Effector memory CD8-positive, alpha-beta T cell (primary cell): ENCODE measurements around the gene CCDC177.

Source experiments
- ATAC-seq: fragments of 150-1000 bp; cut with Tn5 transposase; replicated peaks from 2 replicates; pipeline ENCODE4 v1.10.0; 2021; ENCODE audit warnings: mild to moderate bottlenecking, moderate library complexity
- DNase-seq, 3 experiments: peaks; one replicate each; pipeline ENCODE4 v3.0.0; 2021
- H3K27ac Mint-ChIP-seq, 2 donors: one replicate each; pipeline ENCODE4 v1.8.0; 2022; ENCODE audit warnings: mild to moderate bottlenecking in 2 of 2, mixed read lengths in 2 of 2, moderate library complexity in 2 of 2
- H3K27me3 Mint-ChIP-seq, 2 donors: one replicate each; pipeline ENCODE4 v1.8.0; 2022; ENCODE audit warnings: mixed read lengths in 2 of 2
- H3K36me3 Mint-ChIP-seq: one replicate; pipeline ENCODE4 v1.8.0; 2022; ENCODE audit warnings: mild to moderate bottlenecking, moderate library complexity, mixed read lengths; ENCODE audit not compliant: insufficient read depth
- H3K4me1 Mint-ChIP-seq, 2 donors: one replicate each; pipeline ENCODE4 v1.8.0; 2022; ENCODE audit warnings: low read depth in 2 of 2, mixed read lengths in 2 of 2
- H3K4me3 Mint-ChIP-seq, 2 donors: one replicate each; pipeline ENCODE4 v1.8.0; 2022; ENCODE audit warnings: mild to moderate bottlenecking in 2 of 2, mixed read lengths in 2 of 2, moderate library complexity in 2 of 2
- H3K9me3 Mint-ChIP-seq, 2 donors: one replicate each; pipeline ENCODE4 v1.8.0; 2022; ENCODE audit warnings: mixed read lengths in 2 of 2
- total RNA-seq, 9 experiments: gene quantifications; one replicate each; lab custom pipeline; 2026; lab: John Stamatoyannopoulos, UW

CCDC177 gene
- 0 to 0.12 (median 0) reads per million in 9 experiments for total RNA-seq

DNA sequence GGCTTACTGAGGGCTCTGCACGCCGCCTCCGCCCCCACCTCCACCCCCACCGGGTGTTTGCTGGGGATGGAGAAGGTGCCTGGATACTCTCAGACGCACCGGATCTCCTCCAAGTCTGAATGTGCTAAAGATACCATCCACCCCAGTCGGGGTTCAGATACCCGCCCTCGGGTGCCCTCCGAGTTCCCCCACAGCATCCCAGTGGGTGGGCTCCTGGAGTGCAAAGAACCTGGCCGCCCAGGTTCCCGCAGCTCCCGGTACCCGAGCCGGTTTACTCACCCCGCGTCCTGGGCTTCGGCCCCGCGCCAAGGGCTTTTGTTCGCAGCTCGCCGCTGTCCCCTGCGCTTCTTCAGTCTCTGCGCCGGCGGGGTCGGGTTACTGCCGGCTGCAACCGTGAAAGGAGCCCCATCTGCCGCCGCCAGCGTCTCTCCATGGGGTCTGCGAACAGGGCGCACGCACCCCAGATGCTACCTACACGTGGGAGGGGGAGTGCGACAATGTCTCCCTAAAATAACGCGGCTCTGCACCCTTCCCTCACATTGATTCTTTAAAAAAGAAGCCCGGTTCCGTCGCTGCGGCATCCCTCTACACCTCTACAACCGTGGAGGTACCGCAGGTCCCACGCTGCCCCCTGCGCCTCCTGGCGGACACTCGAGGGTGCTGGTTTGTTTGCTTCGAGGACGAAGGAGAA, at the start of gene CCDC177:
CCDC177 (minus strand) TSS at position 609 of the 691 bp plus-strand sequence. CDS start 1,249 bp downstream, outside the sequence.
- H3K4me3 Mint-ChIP-seq = peak within 1 kb of the TSS; percentile 81 to 83
- no peak within 1 kb of the TSS for H3K27ac Mint-ChIP-seq
- peak; percentile 90 for ATAC-seq
- peak; percentile 65 to 69 (median 65) for DNase-seq
- H3K27me3 Mint-ChIP-seq = peaks cover 45 to 63% of the 10 kb centered on the region in 2 donors
- H3K4me1 Mint-ChIP-seq = peaks cover 9 to 12% of the 10 kb centered on the region in 2 donors
- no peaks in the 10 kb centered on the region for H3K9me3 Mint-ChIP-seq
- H3K36me3 Mint-ChIP-seq = no peaks in the 10 kb centered on the region

DNA sequence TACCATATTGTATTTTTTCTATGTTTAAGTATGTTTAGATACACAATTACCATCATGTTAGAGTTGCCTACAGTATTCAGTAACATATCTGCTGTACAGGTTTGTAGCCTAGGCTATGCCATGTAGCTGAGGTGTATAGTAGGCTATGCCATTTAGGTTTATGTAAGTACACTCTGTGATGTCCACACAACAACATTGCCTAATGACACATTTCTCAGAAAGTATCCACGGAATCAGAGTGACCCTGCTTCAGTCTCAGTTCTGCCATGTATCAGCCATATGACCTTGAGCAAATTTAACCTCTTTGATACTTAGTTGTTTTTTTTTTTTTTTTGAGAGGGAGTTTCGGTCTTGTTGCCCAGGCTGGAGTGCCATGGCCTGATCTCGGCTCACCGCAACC, 49.5 kb upstream of the CCDC177 start:
- Mint-ChIP-seq H3K27me3 (no peaks in the 10 kb centered on the region), H3K9me3 (no peaks in the 10 kb centered on the region), H3K4me3 (peak overlapping the region; percentile 15 to 53), H3K36me3 (peaks cover 21% of the 10 kb centered on the region), H3K27ac (peak overlapping the region in 1 of 2 donors; percentile 89), H3K4me1 (peaks cover 70 to 75% of the 10 kb centered on the region in 2 donors)
- ATAC-seq (no peak), DNase-seq (no peak)

DNA sequence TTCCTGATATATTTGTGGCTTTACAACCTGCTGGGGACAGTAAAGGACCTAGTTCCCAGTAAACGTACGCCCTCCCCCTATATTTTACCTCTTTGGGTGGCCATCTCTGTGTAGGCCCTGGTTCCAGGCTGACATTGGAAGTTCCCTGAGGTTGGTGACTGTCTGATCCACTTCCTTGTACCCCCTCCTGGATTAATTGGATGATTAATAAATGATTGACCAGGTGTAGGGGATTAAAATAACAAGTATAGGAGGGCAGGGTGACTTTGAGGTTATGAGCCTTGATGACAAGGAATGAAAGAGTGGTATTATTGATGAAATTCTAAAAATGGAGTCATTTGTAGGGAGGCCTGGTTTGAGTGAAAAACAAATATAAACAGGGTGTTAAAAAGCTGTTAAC, 46.3 kb upstream of the CCDC177 start:
- H3K27me3 Mint-ChIP-seq = no peaks in the 10 kb centered on the region
- peak overlapping the region in 1 of 2 donors; percentile 95 for H3K27ac Mint-ChIP-seq
- H3K4me3 Mint-ChIP-seq = peak overlapping the region in 1 of 2 donors; percentile 30
- ATAC-seq (no peak), DNase-seq (no peak)
- peaks cover 13% of the 10 kb centered on the region for H3K36me3 Mint-ChIP-seq
- H3K9me3 Mint-ChIP-seq = no peaks in the 10 kb centered on the region
- H3K4me1 Mint-ChIP-seq = peaks cover 79 to 84% of the 10 kb centered on the region in 2 donors

DNA sequence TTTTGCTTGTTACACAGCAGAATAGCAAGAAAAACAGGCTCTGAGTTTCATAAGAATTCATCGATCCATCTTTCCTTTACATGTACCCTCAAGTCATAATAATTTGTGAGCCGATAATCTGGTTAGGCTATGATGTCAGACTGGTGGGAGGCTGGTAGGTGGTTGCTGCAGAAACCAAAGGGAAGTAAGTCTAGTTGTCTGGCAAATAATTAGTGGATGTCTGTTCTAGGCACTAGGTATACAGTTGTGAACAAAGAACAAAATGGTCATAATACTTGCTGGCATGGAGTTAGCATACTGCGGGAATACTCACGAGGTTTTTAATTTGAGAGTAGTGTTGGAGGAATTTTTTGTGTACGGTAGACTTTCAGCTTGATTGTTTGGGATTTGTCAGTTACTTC, 45.5 kb upstream of the CCDC177 start:
- Mint-ChIP-seq H3K36me3 (peaks cover 13% of the 10 kb centered on the region), H3K9me3 (no peaks in the 10 kb centered on the region), H3K27me3 (no peaks in the 10 kb centered on the region), H3K4me3 (peak overlapping the region; percentile 30 to 48), H3K4me1 (peaks cover 79 to 84% of the 10 kb centered on the region in 2 donors), H3K27ac (peak overlapping the region; percentile 95 to 98)
- ATAC-seq = peak; percentile 31
- DNase-seq = no peak

DNA sequence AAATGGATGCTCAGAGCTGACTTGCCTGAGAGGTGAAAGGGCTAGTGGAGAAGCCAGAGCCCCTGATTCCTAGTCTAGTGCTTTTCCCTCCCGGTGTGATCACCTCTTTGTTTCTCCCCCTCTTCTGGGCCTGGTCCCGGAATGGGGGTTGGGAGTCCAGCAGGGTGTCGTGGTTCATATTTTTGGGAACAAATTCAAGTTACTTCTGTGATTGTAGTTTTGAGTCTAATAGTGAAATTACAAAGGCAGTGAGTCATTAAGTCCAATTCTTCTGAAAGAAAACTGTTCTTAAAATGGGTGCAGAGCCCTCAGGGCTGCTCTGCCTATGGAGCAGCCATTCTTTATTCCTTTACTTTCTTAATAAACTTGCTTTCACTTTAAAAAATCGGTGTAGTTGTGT, 44.3 kb upstream of the CCDC177 start:
- Mint-ChIP-seq H3K9me3 (no peaks in the 10 kb centered on the region), H3K27ac (peak overlapping the region; percentile 95 to 98), H3K36me3 (peaks cover 9% of the 10 kb centered on the region), H3K4me1 (peaks cover 84 to 88% of the 10 kb centered on the region in 2 donors), H3K4me3 (peak overlapping the region; percentile 30 to 48), H3K27me3 (no peaks in the 10 kb centered on the region)
- ATAC-seq (no peak), DNase-seq (no peak)

DNA sequence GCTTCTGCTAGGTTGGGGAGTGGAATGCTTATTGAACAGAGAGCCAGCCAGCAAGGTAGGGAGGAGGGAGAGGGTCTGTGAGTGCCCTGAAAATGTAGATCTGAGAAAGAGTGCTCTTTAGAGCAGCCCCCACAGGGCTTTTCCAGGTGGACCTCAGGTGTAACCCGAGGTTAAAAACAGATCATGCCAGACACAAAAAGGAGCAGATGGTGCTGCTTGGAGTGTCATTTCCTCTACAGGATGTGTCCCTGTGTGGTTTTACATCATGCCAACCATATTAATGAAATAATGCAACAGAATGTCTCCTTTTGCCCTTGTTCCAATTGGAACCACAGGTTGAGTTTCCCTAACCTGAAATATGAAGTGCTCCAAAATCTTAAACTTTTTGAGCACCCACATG, 43.1 kb upstream of the CCDC177 start:
- Mint-ChIP-seq H3K4me3 (peak overlapping the region; percentile 48 to 97), H3K9me3 (no peaks in the 10 kb centered on the region)

DNA sequence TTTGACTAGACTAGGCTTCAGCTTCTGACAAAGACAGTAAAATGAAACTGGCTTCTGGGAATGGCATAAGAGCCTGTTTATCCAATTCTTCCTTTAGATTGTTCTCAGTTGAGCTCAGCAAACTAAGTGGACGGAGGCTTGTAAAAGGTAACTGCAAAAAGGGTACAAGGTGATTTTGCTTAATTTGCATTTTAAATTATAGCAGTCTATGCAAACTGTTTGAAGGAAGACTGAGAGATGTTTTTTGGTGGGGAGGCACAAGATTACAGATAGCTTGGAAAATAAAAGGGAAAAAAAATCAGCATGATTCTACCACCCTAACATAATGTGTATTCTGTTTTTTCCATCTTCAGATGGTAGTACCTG, 41.7 kb upstream of the CCDC177 start:
- Mint-ChIP-seq H3K4me1 (peaks cover 82 to 90% of the 10 kb centered on the region in 2 donors), H3K9me3 (no peaks in the 10 kb centered on the region), H3K4me3 (peak overlapping the region; percentile 97 to 98), H3K27me3 (no peaks in the 10 kb centered on the region), H3K27ac (peak overlapping the region; percentile 95 to 98), H3K36me3 (peaks cover 9% of the 10 kb centered on the region)
- ATAC-seq (no peak), DNase-seq (no peak)

More for the DNA sequence above, 43.1 kb upstream of the CCDC177 start:
- H3K27ac Mint-ChIP-seq = peak overlapping the region; percentile 95 to 98
- no peak for ATAC-seq
- no peaks in the 10 kb centered on the region for H3K27me3 Mint-ChIP-seq
- peaks cover 9% of the 10 kb centered on the region for H3K36me3 Mint-ChIP-seq
- H3K4me1 Mint-ChIP-seq = peaks cover 88 to 92% of the 10 kb centered on the region in 2 donors
- no peak for DNase-seq

DNA sequence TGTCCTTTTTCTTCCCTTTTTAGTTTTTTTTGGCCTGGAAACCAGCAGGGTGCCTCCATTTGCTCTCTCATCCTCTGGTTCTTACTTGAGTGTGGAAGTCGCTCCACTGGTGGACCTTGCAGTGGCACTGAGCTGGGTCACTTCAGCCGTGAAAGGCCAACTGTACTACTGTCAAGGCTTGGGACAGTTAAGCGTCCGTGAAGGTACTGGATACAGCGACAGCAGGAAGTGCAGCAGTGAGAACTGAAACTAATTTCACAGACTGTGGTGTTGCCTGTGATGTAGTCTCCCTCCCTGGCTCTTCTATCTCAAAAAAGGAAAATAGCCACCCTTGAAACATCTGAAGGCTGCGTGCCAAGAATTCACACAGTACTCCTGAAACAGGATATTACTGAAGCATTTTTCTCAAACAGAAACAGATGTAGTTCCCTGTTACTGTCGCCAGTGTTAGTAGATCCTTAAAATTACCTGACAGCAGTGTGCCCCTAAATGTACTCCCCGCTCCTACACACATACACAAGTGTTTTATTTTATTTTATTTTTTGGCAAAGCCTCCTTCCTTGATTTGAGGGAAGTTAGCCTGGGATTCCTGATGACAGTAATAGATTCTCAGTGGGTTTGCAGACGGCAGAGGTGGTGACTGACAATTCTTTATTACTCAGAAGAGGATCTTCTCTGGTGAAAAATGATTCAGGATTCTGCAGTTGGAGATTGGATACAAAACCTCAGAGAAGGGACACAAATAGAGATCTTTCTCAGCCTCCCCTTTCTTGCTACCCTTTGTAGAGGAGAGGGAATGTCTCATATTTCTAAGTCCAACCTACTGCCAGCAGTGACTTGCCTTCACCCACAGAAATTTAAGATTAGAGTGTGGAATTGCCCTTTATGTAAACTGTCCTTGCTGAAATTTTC, 41.1 kb upstream of the CCDC177 start:
- Mint-ChIP-seq H3K9me3 (no peaks in the 10 kb centered on the region), H3K4me1 (peaks cover 77 to 84% of the 10 kb centered on the region in 2 donors), H3K27me3 (no peaks in the 10 kb centered on the region), H3K36me3 (peaks cover 14% of the 10 kb centered on the region), H3K4me3 (peak overlapping the region; percentile 97 to 98), H3K27ac (peak overlapping the region; percentile 95 to 98)
- DNase-seq = peak; percentile 21 to 44 (median 36)
- ATAC-seq = peak; percentile 34

DNA sequence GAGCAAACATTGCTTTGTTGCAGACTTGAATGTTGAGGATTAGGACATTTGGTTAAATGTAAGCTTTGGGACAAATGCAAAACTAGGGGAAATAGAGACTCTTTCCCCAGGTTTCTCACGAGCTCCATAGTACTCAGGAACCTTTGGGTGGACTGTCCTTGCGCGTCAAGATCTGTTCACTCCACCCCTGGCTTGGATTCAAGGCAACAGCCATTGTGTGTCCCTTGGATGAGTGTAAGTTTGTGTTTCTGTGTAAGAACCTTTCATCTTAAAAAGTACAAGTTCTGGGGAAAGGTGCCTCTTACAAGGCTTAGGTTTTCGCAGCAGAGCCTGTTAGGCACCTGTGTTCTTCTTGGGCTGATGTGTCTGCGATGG, 40.4 kb upstream of the CCDC177 start:
- Mint-ChIP-seq H3K27me3 (no peaks in the 10 kb centered on the region), H3K27ac (peak overlapping the region; percentile 95 to 98), H3K4me3 (peak overlapping the region; percentile 97 to 98), H3K9me3 (no peaks in the 10 kb centered on the region), H3K4me1 (peaks cover 76 to 82% of the 10 kb centered on the region in 2 donors), H3K36me3 (peaks cover 16% of the 10 kb centered on the region)
- ATAC-seq (no peak), DNase-seq (no peak)

DNA sequence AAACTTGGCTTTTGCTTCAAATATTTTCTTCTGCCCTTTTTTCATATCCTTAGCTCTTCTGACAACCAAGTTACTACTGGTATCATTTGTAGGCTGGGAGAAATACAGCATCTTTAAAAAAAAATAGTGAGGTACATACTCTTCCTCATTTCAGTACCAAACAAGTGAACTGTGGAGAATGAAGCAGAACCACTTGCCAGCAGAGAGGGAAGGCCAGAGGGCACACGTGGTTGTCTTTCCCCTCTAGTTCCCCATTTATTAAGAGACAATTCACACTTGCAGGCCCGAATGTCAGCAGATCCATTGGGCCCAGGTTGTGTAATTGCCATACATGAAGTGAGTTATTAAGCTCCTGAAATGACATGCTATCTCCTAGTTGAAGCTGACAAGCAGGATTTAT, 39.9 kb upstream of the CCDC177 start:
- peaks cover 17% of the 10 kb centered on the region for H3K36me3 Mint-ChIP-seq
- no peaks in the 10 kb centered on the region for H3K27me3 Mint-ChIP-seq
- no peak for ATAC-seq
- H3K4me1 Mint-ChIP-seq = peaks cover 75 to 80% of the 10 kb centered on the region in 2 donors
- no peak for DNase-seq
- H3K9me3 Mint-ChIP-seq = no peaks in the 10 kb centered on the region
- peak overlapping the region; percentile 97 to 98 for H3K4me3 Mint-ChIP-seq
- peak overlapping the region; percentile 95 to 98 for H3K27ac Mint-ChIP-seq

DNA sequence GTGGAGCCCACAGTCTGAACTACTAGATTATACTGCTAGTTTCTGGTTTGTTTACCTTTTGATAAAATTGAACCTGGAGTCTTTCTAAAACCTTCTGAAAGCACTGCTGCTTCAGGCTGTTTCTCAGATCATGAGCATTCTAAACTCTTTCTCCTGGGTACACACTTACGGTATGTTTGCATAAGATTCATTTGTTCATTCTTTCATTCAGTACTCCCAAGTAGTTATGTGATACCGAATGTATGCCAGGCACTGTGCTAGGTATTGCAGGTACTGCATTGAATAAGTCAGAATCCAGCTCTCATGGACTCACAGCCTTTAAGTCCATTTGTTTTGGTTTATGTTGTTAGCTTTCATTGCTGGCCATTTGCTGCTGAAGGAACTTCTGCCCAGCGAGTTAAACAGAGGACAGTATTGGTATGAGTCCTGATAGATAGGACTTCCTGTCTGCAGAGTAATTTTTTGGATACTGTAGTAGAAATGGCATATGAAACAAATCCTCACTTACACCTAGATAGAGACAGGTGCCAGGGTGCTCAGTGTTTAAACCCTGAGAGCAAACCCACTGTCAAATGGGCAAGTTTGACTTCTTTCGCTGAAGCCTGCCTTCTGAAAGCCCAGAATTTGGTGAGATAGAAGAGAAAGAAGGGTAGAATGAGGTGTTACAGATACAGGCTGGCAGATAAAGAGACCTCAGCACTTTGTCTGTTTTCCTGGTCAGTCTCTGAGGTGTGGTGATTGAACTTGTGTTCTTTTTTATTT, 38.8 kb upstream of the CCDC177 start:
- H3K4me1 Mint-ChIP-seq = peaks cover 67 to 70% of the 10 kb centered on the region in 2 donors
- no peaks in the 10 kb centered on the region for H3K9me3 Mint-ChIP-seq
- H3K36me3 Mint-ChIP-seq = peaks cover 17% of the 10 kb centered on the region
- peak overlapping the region; percentile 97 to 98 for H3K4me3 Mint-ChIP-seq
- DNase-seq (no peak), ATAC-seq (no peak)
- H3K27me3 Mint-ChIP-seq = no peaks in the 10 kb centered on the region
- H3K27ac Mint-ChIP-seq = peak overlapping the region; percentile 95 to 98

DNA sequence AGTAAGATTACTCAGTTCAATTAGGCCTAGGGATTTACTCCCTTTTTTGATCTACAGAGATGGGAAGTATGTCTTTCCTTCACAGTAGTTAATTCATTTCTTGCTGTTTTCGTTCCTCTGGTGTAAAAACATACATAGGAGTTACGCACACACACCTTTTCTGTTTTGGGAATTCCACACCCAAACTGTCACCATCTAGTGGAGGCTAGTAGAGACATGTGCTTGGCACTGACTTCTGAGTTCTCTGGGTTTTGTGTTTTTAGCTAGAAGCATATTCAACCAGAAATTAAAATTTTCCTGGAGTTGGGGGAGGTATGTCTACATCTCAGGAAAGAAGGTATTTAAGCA, 38.1 kb upstream of the CCDC177 start:
- peaks cover 59 to 63% of the 10 kb centered on the region in 2 donors for H3K4me1 Mint-ChIP-seq
- no peaks in the 10 kb centered on the region for H3K9me3 Mint-ChIP-seq
- no peak for ATAC-seq
- peaks cover 17% of the 10 kb centered on the region for H3K36me3 Mint-ChIP-seq
- DNase-seq = no peak
- peak overlapping the region; percentile 97 to 98 for H3K4me3 Mint-ChIP-seq
- H3K27me3 Mint-ChIP-seq = no peaks in the 10 kb centered on the region
- peak overlapping the region; percentile 95 to 98 for H3K27ac Mint-ChIP-seq
